ENCODE data around the gene DNAJB8. TPM values are rescaled to one million over a fixed set of nuclear protein-coding genes. Genes with fewer than 3 reads are reported as not detected.

Gene DNAJB8
- total and polyA plus RNA-seq, 4 donors, result not detected

GRCh38 chr3:128420720-128421438 is 45.8 kb downstream of the DNAJB8 start:
- no peaks in the 10 kb centered on the region for H3K36me3 ChIP-seq (ENCODE audit: control insufficient read depth in 4 of 4, insufficient read depth in 3 of 4, low read depth in 1 of 4, low read length in 3 of 4)
- 91% methylated on average over 12 of the region's 12 CpGs for WGBS
- no peak overlapping the region for H3K9ac ChIP-seq (ENCODE audit: low read depth in 1 of 2, low read length in 2 of 2)
- no peak overlapping the region for H3K27ac ChIP-seq (ENCODE audit: low read depth in 1 of 2, low read length in 2 of 2)
- no peak for TF ChIP-seq MAX (IDR thresholded peaks at IDR 0.05)
- no peak for TF ChIP-seq TAF1 (conservative IDR thresholded peaks at IDR 0.05)
- no peak for TF ChIP-seq HNF4A (conservative IDR thresholded peaks at IDR 0.05)
- TF ChIP-seq NR2F2 (IDR thresholded peaks at IDR 0.05), result no peak
- no peak for TF ChIP-seq JUND (IDR thresholded peaks at IDR 0.05)
- no peak for TF ChIP-seq YY1 (IDR thresholded peaks at IDR 0.05)
- no peak for TF ChIP-seq RXRA (IDR thresholded peaks at IDR 0.05)
- TF ChIP-seq ZBTB33 (IDR thresholded peaks at IDR 0.05), result no peak
- TF ChIP-seq REST (IDR thresholded peaks at IDR 0.05), result no peak
- TF ChIP-seq GABPA (IDR thresholded peaks at IDR 0.05 in 1 of 2, conservative IDR thresholded peaks at IDR 0.05 in 1 of 2), result no peak
- TF ChIP-seq CTCF (IDR thresholded peaks at IDR 0.05; ENCODE audit: low read depth, low read length, missing input control), result no peak
- H3K27me3 ChIP-seq (ENCODE audit: control insufficient read depth in 4 of 4, insufficient read depth in 4 of 4, low read length in 3 of 4), result no peaks in the 10 kb centered on the region
- no peaks in the 10 kb centered on the region for H3K4me1 ChIP-seq (ENCODE audit: control insufficient read depth in 4 of 4, insufficient read depth in 4 of 4, low read length in 3 of 4)
- no peak for DNase-seq (ENCODE audit: low spot score)
- no peaks in the 10 kb centered on the region for H3K9me3 ChIP-seq (ENCODE audit: control insufficient read depth in 4 of 4, low read length in 3 of 4)
- H3K4me3 ChIP-seq (ENCODE audit: low read depth in 1 of 3, low read length in 3 of 3), result no peak overlapping the region

GRCh38 chr3:128420289-128420688 is 46.4 kb downstream of the DNAJB8 start:
- no peaks in the 10 kb centered on the region for H3K4me1 ChIP-seq (ENCODE audit: control insufficient read depth in 4 of 4, insufficient read depth in 4 of 4, low read length in 3 of 4)
- no peak overlapping the region for H3K9ac ChIP-seq (ENCODE audit: low read depth in 1 of 2, low read length in 2 of 2)
- TF ChIP-seq MAX (IDR thresholded peaks at IDR 0.05) (no peak), YY1 (IDR thresholded peaks at IDR 0.05) (no peak), SP1 (IDR thresholded peaks at IDR 0.05) (no peak), REST (IDR thresholded peaks at IDR 0.05) (no peak), JUND (IDR thresholded peaks at IDR 0.05) (no peak), HNF4G (IDR thresholded peaks at IDR 0.05) (no peak), TAF1 (conservative IDR thresholded peaks at IDR 0.05) (no peak), EGR1 (IDR thresholded peaks at IDR 0.05; ENCODE audit: low read depth in 2 of 2) (no peak)
- H3K4me3 ChIP-seq (ENCODE audit: low read depth in 1 of 3, low read length in 3 of 3), result no peak overlapping the region
- DNase-seq (ENCODE audit: low spot score), result no peak
- no peaks in the 10 kb centered on the region for H3K9me3 ChIP-seq (ENCODE audit: control insufficient read depth in 4 of 4, low read length in 3 of 4)
- 94% methylated on average over 7 of the region's 7 CpGs for whole genome bisulfite sequencing
- H3K36me3 ChIP-seq (ENCODE audit: control insufficient read depth in 4 of 4, insufficient read depth in 3 of 4, low read depth in 1 of 4, low read length in 3 of 4), result no peaks in the 10 kb centered on the region
- no peak overlapping the region for H3K27ac ChIP-seq (ENCODE audit: low read depth in 1 of 2, low read length in 2 of 2)
- H3K27me3 ChIP-seq (ENCODE audit: control insufficient read depth in 4 of 4, insufficient read depth in 4 of 4, low read length in 3 of 4), result no peaks in the 10 kb centered on the region
